ENCODE results near the gene B4GALNT3.
A peak's percentile ranks its signal among the peaks of the same experiment; 100 is the strongest.
"Not testable (repeated sequence)": the region's sequence is repeated elsewhere in the genome, so short reads cannot be mapped to it uniquely, and the experiment has no call there.

B4GALNT3 gene

GRCh38 chr12:575948-576614 is 116.3 kb downstream of the B4GALNT3 start:
- DNase-seq (ENCODE audit: low read depth), result peak; percentile 81

GRCh38 chr12:576615-577110 is 116.9 kb downstream of the B4GALNT3 start:
- no peak for DNase-seq (ENCODE audit: low read depth)

GRCh38 chr12:577994-578747 is 118.4 kb downstream of the B4GALNT3 start:
- DNase-seq (ENCODE audit: low read depth), result not testable (repeated sequence)

GRCh38 chr12:578748-579419 is 119.1 kb downstream of the B4GALNT3 start:
- DNase-seq (ENCODE audit: low read depth), result no peak

- DNase-seq (ENCODE audit: low read depth), result no peak
These were observed 119.8 kb downstream of the B4GALNT3 start for GRCh38 chr12:579420-580110.

- no peak for DNase-seq (ENCODE audit: low read depth)
These were observed 121.1 kb downstream of the B4GALNT3 start for GRCh38 chr12:580813-581212.

GRCh38 chr12:581321-581720 is 121.6 kb downstream of the B4GALNT3 start:
- no peak for DNase-seq (ENCODE audit: low read depth)

GRCh38 chr12:581746-582145 is 122.0 kb downstream of the B4GALNT3 start:
- no peak for DNase-seq (ENCODE audit: low read depth)

- no peak for DNase-seq (ENCODE audit: low read depth)
These were observed 123.6 kb downstream of the B4GALNT3 start for GRCh38 chr12:583251-583869.

- DNase-seq (ENCODE audit: low read depth), result no peak
These were observed 125.6 kb downstream of the B4GALNT3 start for GRCh38 chr12:585062-586061.

GRCh38 chr12:586318-587071 is 126.8 kb downstream of the B4GALNT3 start:
- no peak for DNase-seq (ENCODE audit: low read depth)

- no peak for DNase-seq (ENCODE audit: low read depth)
These were observed 127.6 kb downstream of the B4GALNT3 start for GRCh38 chr12:587132-588023.

GRCh38 chr12:588024-588322 is 128.2 kb downstream of the B4GALNT3 start:
- DNase-seq (ENCODE audit: low read depth), result no peak

- no peak for DNase-seq (ENCODE audit: low read depth)
These were observed 128.9 kb downstream of the B4GALNT3 start for GRCh38 chr12:588646-589045.

GRCh38 chr12:590206-590750 is 130.5 kb downstream of the B4GALNT3 start:
- DNase-seq (ENCODE audit: low read depth), result no peak

- no peak for DNase-seq (ENCODE audit: low read depth)
These were observed 131.7 kb downstream of the B4GALNT3 start for GRCh38 chr12:591167-592023.

GRCh38 chr12:592024-592505 is 132.3 kb downstream of the B4GALNT3 start:
- no peak for DNase-seq (ENCODE audit: low read depth)

Data from activated T-helper 1 cell treated with Interleukin-2 at 50 U/mL for 16 hours (primary cell).